K562 (cell line): Measurements from ENCODE around the gene THUMPD2. TPM values are rescaled to one million over a fixed set of nuclear protein-coding genes. Genes with fewer than 3 reads are reported as not detected.

Experiments
- CREB1 ChIP-seq, 2 experiments: sonication (generic) in 1 of 2; formaldehyde crosslinking in 1 of 2; IDR thresholded peaks; 2 replicates each; pipeline versions ENCODE4 v1.6.1 to v1.8.0; 2012 to 2022; ENCODE audit warnings: inconsistent platforms in 1 of 2, mild to moderate bottlenecking in 1 of 2, missing genetic modification reagents in 1 of 2, moderate library complexity in 1 of 2
- CTCF ChIP-seq, 3 experiments: IDR thresholded peaks in 2 of 3; conservative IDR thresholded peaks in 1 of 3; 2 replicates each; pipeline ENCODE4 v1.5.1; 2011 to 2012; ENCODE audit warnings: low read length in 3 of 3, mild to moderate bottlenecking in 3 of 3, control low read depth in 2 of 3, improper control_type of control experiment in 1 of 3, inconsistent platforms in 1 of 3, low read depth in 1 of 3, mixed read lengths in 1 of 3, moderate library complexity in 1 of 3; ENCODE audit not compliant: insufficient read depth in 2 of 3
- DEAF1 ChIP-seq: fragments of 450-650 bp; formaldehyde crosslinking; IDR thresholded peaks from 2 replicates; pipeline ENCODE4 v1.4.0; 2020; ENCODE audit warnings: mild to moderate bottlenecking, moderate library complexity
- EHMT2 ChIP-seq: fragments of 450-650 bp; IDR thresholded peaks from 2 replicates; pipeline ENCODE4 v1.6.1; 2018; ENCODE audit warnings: antibody characterized with exemption
- SMAD2 ChIP-seq: fragments of 150-350 bp; IDR thresholded peaks from 2 replicates; pipeline ENCODE4 v1.6.1; 2014; ENCODE audit warnings: low read depth, mild to moderate bottlenecking, low read length
- SMC3 ChIP-seq: conservative IDR thresholded peaks from 2 replicates; pipeline ENCODE4 v1.6.1; 2011; ENCODE audit warnings: low read depth, low read length, improper control_type of control experiment; ENCODE audit not compliant: insufficient read depth
- UBTF ChIP-seq, 2 experiments: IDR thresholded peaks; 2 replicates each; pipeline ENCODE4 v1.6.1; 2012; ENCODE audit warnings: improper control_type of control experiment in 2 of 2, low read depth in 2 of 2, low read length in 2 of 2, borderline replicate concordance in 1 of 2
- USF1 ChIP-seq: sonication (generic); formaldehyde crosslinking; IDR thresholded peaks from 2 replicates; pipeline ENCODE4 v1.9.0; 2022; ENCODE audit warnings: mild to moderate bottlenecking, missing genetic modification reagents
- ZNF586 ChIP-seq: fragments of 450-650 bp; formaldehyde crosslinking; conservative IDR thresholded peaks from 2 replicates; pipeline ENCODE4 v1.4.0; 2020; ENCODE audit warnings: mild to moderate bottlenecking, moderate library complexity
- ZNF668 ChIP-seq: fragments of 250-450 bp; sonication (Bioruptor Pico); IDR thresholded peaks from 2 replicates; pipeline ENCODE4 v1.8.0; 2022; ENCODE audit warnings: mild to moderate bottlenecking, inconsistent platforms
- polyA plus RNA-seq, 8 experiments: library from polyadenylated mRNA; depleted of rRNA in 4 of 8; stranded (reverse) in 5 of 8; unstranded in 3 of 8; fragments of >200 nt; fragmentation: Nextera tagmentation in 2 of 8; fragmentation: Illumina TruSeq in 1 of 8; extraction: Ambion mirVana in 2 of 8; extraction: Trizol in 1 of 8; gene quantifications; 2 replicates each; pipeline versions ENCODE4 v1.2.1 to v1.2.3, GENCODE V29; 2011 to 2014; ENCODE audit warnings: inconsistent platforms in 1 of 8, missing spikeins in 1 of 8
- total RNA-seq, 7 experiments: library from RNA; depleted of rRNA in 6 of 7; stranded (reverse); fragments of >200 nt in 6 of 7; fragmentation: Illumina TruSeq in 2 of 7; extraction: Trizol in 2 of 7; gene quantifications; 2 replicates each; pipeline versions ENCODE4 v1.2.1 to v1.2.3, GENCODE V29; 2011 to 2021; ENCODE audit warnings: low replicate concordance in 1 of 7

THUMPD2 gene
- total and polyA plus RNA-seq, 9 of the 15 experiments (the other 6 are each of a cell fraction or from before 2014, with no cell fraction given), result 9.6 to 40.4 (median 24.0) TPM

DNA sequence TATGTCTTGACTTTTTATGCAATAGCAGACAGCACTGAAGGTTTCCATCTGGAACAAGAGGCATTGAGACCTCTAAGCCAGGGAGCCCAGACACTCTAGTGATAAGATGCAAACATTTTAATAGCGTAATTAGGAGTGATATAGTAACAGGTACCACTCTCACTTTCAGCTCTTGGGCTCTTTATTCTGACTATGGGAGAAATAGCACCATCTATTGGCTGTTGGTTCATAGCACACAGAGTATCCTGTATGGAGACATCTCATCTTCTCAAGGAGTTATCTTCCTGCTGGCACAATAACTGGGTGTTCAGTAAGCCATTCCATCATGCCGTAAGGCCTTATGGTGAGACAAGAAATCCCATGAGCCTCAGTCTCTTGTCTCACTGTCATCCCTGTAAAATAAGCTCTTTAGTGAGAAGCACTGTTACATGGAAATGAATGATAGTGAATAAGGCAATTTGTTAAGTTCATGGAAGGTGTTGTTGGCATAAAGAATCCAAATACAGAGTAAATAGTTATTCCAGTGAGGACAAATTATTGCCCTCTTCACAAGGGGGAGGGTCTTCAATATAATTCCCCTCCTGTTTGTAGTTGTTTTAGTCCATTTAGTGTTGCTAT, 48.3 kb downstream of the THUMPD2 start (continued):
- no peak for TF ChIP-seq UBTF (IDR thresholded peaks at IDR 0.05; ENCODE audit: borderline replicate concordance in 1 of 2, low read depth in 2 of 2, low read length in 2 of 2)
- TF ChIP-seq CREB1 (IDR thresholded peaks at IDR 0.05), result no peak
- no peak for TF ChIP-seq CREB1 (CRISPR knock-in tag; IDR thresholded peaks at IDR 0.05)
- TF ChIP-seq DEAF1, result 0 out of 2 replicates have a peak, but pooled peaks have one; percentile 15
- TF ChIP-seq USF1 (CRISPR knock-in tag), result no peak
- TF ChIP-seq CTCF (IDR thresholded peaks at IDR 0.05 in 2 of 3, conservative IDR thresholded peaks at IDR 0.05 in 1 of 3; ENCODE audit: insufficient read depth in 2 of 3, low read depth in 1 of 3, low read length in 3 of 3), result peak; percentile 50 to 76 (median 65)
- no peak for TF ChIP-seq EHMT2
- TF ChIP-seq ZNF586 (CRISPR knock-in tag), result no peak
- 0 out of 2 replicates have a peak, but pooled peaks have one; percentile 15 for TF ChIP-seq SMC3
- no peak for TF ChIP-seq ZNF668 (CRISPR knock-in tag)
- no peak for TF ChIP-seq SMAD2
